ENCODE results near the gene COPB2. TPM values are rescaled to one million over a fixed set of nuclear protein-coding genes. Genes with fewer than 3 reads are reported as not detected.

COPB2 gene
- polyA plus RNA-seq, 1 donor (not counting 4 experiments of a cell fraction or from before 2014, with no cell fraction given), result 149 TPM

GRCh38 chr3:139380575-139380974, 8.9 kb downstream of the COPB2 start:
- dilution Hi-C loops (cut with MboI; ENCODE audit: extremely low pct_ligation_motif_present, low sequenced_read_pairs), result no loop called here
- H3K27me3 ChIP-seq (ENCODE audit: control insufficient read depth, extremely low read depth, insufficient read depth, low read length), result no peaks in the 10 kb centered on the region
- H3K4me3 ChIP-seq (ENCODE audit: control insufficient read depth in 2 of 3, extremely low read depth in 1 of 3, insufficient read depth in 2 of 3, low read depth in 1 of 3, low read length in 3 of 3), result no peak overlapping the region
- H3K9ac ChIP-seq (ENCODE audit: control insufficient read depth, extremely low read depth, insufficient read depth, low read length), result no peak overlapping the region
- no peaks in the 10 kb centered on the region for H3K9me3 ChIP-seq (ENCODE audit: control insufficient read depth, low read depth, low read length)
- FAIRE-seq, result no peak
- no peaks in the 10 kb centered on the region for H3K4me1 ChIP-seq (ENCODE audit: control insufficient read depth, extremely low read depth, insufficient read depth, low read length)
- H3K9me1 ChIP-seq (ENCODE audit: control insufficient read depth, extremely low read depth, insufficient read depth, low read length), result no peaks in the 10 kb centered on the region
- no peak for DNase-seq (ENCODE audit: low read depth, low spot score)
- peaks cover 10 to 13% of the 10 kb centered on the region in 2 experiments for H3K36me3 ChIP-seq (ENCODE audit: control insufficient read depth in 2 of 2, extremely low read depth in 1 of 2, insufficient read depth in 2 of 2, low read length in 2 of 2)
- TF ChIP-seq CTCF (optimal IDR thresholded peaks at IDR 0.05 in 1 of 3, IDR thresholded peaks at IDR 0.05 in 1 of 3, conservative IDR thresholded peaks at IDR 0.05 in 1 of 3; ENCODE audit: extremely low read depth in 1 of 3, insufficient read depth in 2 of 3, low read length in 3 of 3), result no peak
- TF ChIP-seq EZH2 (IDR thresholded peaks at IDR 0.05; ENCODE audit: low read length), result no peak
- no peaks in the 10 kb centered on the region for H4K20me1 ChIP-seq (ENCODE audit: control insufficient read depth, extremely low read depth, insufficient read depth, low read length)
- H3K4me2 ChIP-seq (ENCODE audit: control insufficient read depth, extremely low read depth, insufficient read depth, low read depth, low read length), result no peak overlapping the region
- H2AFZ ChIP-seq (ENCODE audit: control insufficient read depth, low read length), result no peak overlapping the region
- H3K79me2 ChIP-seq (ENCODE audit: control insufficient read depth, insufficient read depth, low read length), result peaks cover 53% of the 10 kb centered on the region
- H3K27ac ChIP-seq (ENCODE audit: control insufficient read depth, insufficient read depth, low read length), result no peak overlapping the region

DNA sequence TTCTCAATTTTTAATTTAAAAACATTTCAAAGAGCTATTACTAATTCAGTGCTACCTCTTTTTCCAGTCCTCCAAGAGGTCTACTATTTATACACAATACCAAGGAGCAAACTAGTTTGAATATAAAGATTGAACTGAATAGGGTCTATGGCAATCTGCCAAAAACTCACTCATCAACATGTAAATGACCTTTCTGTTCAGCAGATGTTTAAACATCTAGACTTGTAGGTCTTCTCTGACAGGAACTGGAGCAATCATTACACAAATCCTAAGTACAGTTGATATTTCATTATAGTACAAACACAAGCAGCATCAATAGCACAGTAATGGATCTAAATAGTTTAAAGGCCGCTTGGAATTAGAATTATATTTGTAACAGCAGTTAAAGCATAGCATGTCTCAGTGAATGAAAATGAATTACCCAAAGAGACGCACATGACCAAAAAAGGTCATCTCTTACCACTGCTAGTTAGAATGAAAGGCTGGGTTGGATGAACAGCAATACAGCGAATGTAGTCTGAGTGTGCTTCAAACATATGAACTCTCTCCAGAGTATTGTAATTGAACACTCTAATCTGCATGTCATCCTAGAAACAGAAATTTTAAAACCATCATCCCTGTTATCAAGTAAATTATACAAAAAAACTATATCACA, 10.7 kb downstream of the COPB2 start:
- H3K9me1 ChIP-seq (ENCODE audit: control insufficient read depth, extremely low read depth, insufficient read depth, low read length), result no peaks in the 10 kb centered on the region
- TF ChIP-seq EZH2 (IDR thresholded peaks at IDR 0.05; ENCODE audit: low read length), result no peak
- no peak for TF ChIP-seq CTCF (optimal IDR thresholded peaks at IDR 0.05 in 1 of 3, IDR thresholded peaks at IDR 0.05 in 1 of 3, conservative IDR thresholded peaks at IDR 0.05 in 1 of 3; ENCODE audit: extremely low read depth in 1 of 3, insufficient read depth in 2 of 3, low read length in 3 of 3)
- H3K4me3 ChIP-seq (ENCODE audit: control insufficient read depth in 2 of 3, extremely low read depth in 1 of 3, insufficient read depth in 2 of 3, low read depth in 1 of 3, low read length in 3 of 3), result no peak overlapping the region
- dilution Hi-C loops (cut with MboI; ENCODE audit: extremely low pct_ligation_motif_present, low sequenced_read_pairs), result no loop called here
- no peaks in the 10 kb centered on the region for H3K4me1 ChIP-seq (ENCODE audit: control insufficient read depth, extremely low read depth, insufficient read depth, low read length)
- H3K36me3 ChIP-seq (ENCODE audit: control insufficient read depth in 2 of 2, extremely low read depth in 1 of 2, insufficient read depth in 2 of 2, low read length in 2 of 2), result peaks cover 10 to 20% of the 10 kb centered on the region in 2 experiments
- FAIRE-seq, result peak; percentile 58
- H2AFZ ChIP-seq (ENCODE audit: control insufficient read depth, low read length), result no peak overlapping the region
- no peak for DNase-seq (ENCODE audit: low read depth, low spot score)
- peaks cover 35% of the 10 kb centered on the region for H3K79me2 ChIP-seq (ENCODE audit: control insufficient read depth, insufficient read depth, low read length)
- H3K9ac ChIP-seq (ENCODE audit: control insufficient read depth, extremely low read depth, insufficient read depth, low read length), result no peak overlapping the region
- no peaks in the 10 kb centered on the region for H3K27me3 ChIP-seq (ENCODE audit: control insufficient read depth, extremely low read depth, insufficient read depth, low read length)
- H3K27ac ChIP-seq (ENCODE audit: control insufficient read depth, insufficient read depth, low read length), result no peak overlapping the region
- no peaks in the 10 kb centered on the region for H3K9me3 ChIP-seq (ENCODE audit: control insufficient read depth, low read depth, low read length)
- no peaks in the 10 kb centered on the region for H4K20me1 ChIP-seq (ENCODE audit: control insufficient read depth, extremely low read depth, insufficient read depth, low read length)
- no peak overlapping the region for H3K4me2 ChIP-seq (ENCODE audit: control insufficient read depth, extremely low read depth, insufficient read depth, low read depth, low read length)
